Stimulated activated naive CD4-positive, alpha-beta T cell treated with Interleukin-2 at 50 U/mL for 16 hours (primary cell): ENCODE measurements around the gene RORB.

Source experiments
- DNase-seq: peaks from one replicate; lab custom pipeline; 2025; lab: John Stamatoyannopoulos, UW

The RORB gene

GRCh38 chr9:74598874-74599273 lies 101.7 kb downstream of the RORB start:
- DNase-seq: no peak

- no peak for DNase-seq
Observed at GRCh38 chr9:74609671-74610405, 112.7 kb downstream of the RORB start.

- no peak for DNase-seq
Observed at GRCh38 chr9:74610523-74611061, 113.5 kb downstream of the RORB start.

- no peak for DNase-seq
Observed at GRCh38 chr9:74630228-74630627, 133.1 kb downstream of the RORB start.

- DNase-seq: no peak
Observed at GRCh38 chr9:74639112-74639511, 142.0 kb downstream of the RORB start.

GRCh38 chr9:74642376-74642775 lies 145.2 kb downstream of the RORB start:
- no peak for DNase-seq

- no peak for DNase-seq
Observed at GRCh38 chr9:74643303-74643923, 146.3 kb downstream of the RORB start.

- no peak for DNase-seq
Observed at GRCh38 chr9:74644023-74644422, 146.9 kb downstream of the RORB start.

- DNase-seq: no peak
Observed at GRCh38 chr9:74645007-74645639, 148.0 kb downstream of the RORB start.

- no peak for DNase-seq
Observed at GRCh38 chr9:74653410-74654080, 156.4 kb downstream of the RORB start.

- no peak for DNase-seq
Observed at GRCh38 chr9:74662674-74663073, 165.5 kb downstream of the RORB start.

GRCh38 chr9:74663439-74663838 lies 166.3 kb downstream of the RORB start:
- no peak for DNase-seq

- no peak for DNase-seq
Observed at GRCh38 chr9:74666625-74667316, 169.6 kb downstream of the RORB start.

- no peak for DNase-seq
Observed at GRCh38 chr9:74672237-74672636, 175.1 kb downstream of the RORB start.

GRCh38 chr9:74674077-74674476 lies 176.9 kb downstream of the RORB start:
- no peak for DNase-seq

GRCh38 chr9:74681906-74682305 lies 184.8 kb downstream of the RORB start:
- DNase-seq: no peak

GRCh38 chr9:74683322-74683721 lies 186.2 kb downstream of the RORB start:
- no peak for DNase-seq

GRCh38 chr9:74691058-74691457 lies 193.9 kb downstream of the RORB start:
- no peak for DNase-seq

- no peak for DNase-seq
Observed at GRCh38 chr9:74696520-74696919, 199.4 kb downstream of the RORB start.

GRCh38 chr9:74697535-74697934 lies 200.4 kb downstream of the RORB start:
- DNase-seq: no peak

GRCh38 chr9:74711341-74711740 lies 214.2 kb downstream of the RORB start:
- no peak for DNase-seq

GRCh38 chr9:74718709-74719108 lies 221.6 kb downstream of the RORB start:
- no peak for DNase-seq
